Vagina (tissue), 2 donors: ENCODE results near the gene REG1A.

ENCODE experiments used
- POLR2A ChIP-seq, 2 donors: fragments of 450-650 bp; IDR thresholded peaks; one replicate each; pipeline ENCODE4 v1.6.1; 2017; ENCODE audit warnings: antibody characterized with exemption in 2 of 2, mild to moderate bottlenecking in 2 of 2, moderate library complexity in 2 of 2
- TF ChIP-seq, protein P1 (sequence below), 3 experiments: fragments of 450-650 bp in 2 of 3; fragments of 200-600 bp in 1 of 3; sonication (generic) in 1 of 3; IDR thresholded peaks; one replicate each; pipeline ENCODE4 v1.5.1; 2017 to 2019; ENCODE audit warnings: antibody characterized with exemption in 3 of 3, mild to moderate bottlenecking in 2 of 3, moderate library complexity in 2 of 3

GRCh38 chr2:79101024-79101423 lies 19.3 kb upstream of the REG1A start:
- TF ChIP-seq, protein P1, sequence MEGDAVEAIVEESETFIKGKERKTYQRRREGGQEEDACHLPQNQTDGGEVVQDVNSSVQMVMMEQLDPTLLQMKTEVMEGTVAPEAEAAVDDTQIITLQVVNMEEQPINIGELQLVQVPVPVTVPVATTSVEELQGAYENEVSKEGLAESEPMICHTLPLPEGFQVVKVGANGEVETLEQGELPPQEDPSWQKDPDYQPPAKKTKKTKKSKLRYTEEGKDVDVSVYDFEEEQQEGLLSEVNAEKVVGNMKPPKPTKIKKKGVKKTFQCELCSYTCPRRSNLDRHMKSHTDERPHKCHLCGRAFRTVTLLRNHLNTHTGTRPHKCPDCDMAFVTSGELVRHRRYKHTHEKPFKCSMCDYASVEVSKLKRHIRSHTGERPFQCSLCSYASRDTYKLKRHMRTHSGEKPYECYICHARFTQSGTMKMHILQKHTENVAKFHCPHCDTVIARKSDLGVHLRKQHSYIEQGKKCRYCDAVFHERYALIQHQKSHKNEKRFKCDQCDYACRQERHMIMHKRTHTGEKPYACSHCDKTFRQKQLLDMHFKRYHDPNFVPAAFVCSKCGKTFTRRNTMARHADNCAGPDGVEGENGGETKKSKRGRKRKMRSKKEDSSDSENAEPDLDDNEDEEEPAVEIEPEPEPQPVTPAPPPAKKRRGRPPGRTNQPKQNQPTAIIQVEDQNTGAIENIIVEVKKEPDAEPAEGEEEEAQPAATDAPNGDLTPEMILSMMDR (IDR thresholded peaks at IDR 0.05) = no peak
- TF ChIP-seq POLR2A (IDR thresholded peaks at IDR 0.05) = no peak
